Skin epidermis (tissue), 12 donors: ENCODE measurements around the gene SEMA4B.
"Not testable (repeated sequence)": the region's sequence is repeated elsewhere in the genome, so short reads cannot be mapped to it uniquely, and the experiment has no call there.

Source experiments
- H3K27ac ChIP-seq, 21 experiments: fragments of 200-600 bp; sonication (generic) in 11 of 21; one replicate each; pipeline ENCODE4 v1.5.0; 2020; ENCODE audit warnings: mild to moderate bottlenecking in 3 of 21, inconsistent platforms in 2 of 21, moderate library complexity in 2 of 21
- H3K4me3 ChIP-seq, 7 experiments: fragments of 200-600 bp; sonication (generic) in 2 of 7; one replicate each; pipeline ENCODE4 v1.5.0; 2020; ENCODE audit warnings: inconsistent platforms in 2 of 7, mild to moderate bottlenecking in 2 of 7, moderate library complexity in 1 of 7

Gene SEMA4B

DNA sequence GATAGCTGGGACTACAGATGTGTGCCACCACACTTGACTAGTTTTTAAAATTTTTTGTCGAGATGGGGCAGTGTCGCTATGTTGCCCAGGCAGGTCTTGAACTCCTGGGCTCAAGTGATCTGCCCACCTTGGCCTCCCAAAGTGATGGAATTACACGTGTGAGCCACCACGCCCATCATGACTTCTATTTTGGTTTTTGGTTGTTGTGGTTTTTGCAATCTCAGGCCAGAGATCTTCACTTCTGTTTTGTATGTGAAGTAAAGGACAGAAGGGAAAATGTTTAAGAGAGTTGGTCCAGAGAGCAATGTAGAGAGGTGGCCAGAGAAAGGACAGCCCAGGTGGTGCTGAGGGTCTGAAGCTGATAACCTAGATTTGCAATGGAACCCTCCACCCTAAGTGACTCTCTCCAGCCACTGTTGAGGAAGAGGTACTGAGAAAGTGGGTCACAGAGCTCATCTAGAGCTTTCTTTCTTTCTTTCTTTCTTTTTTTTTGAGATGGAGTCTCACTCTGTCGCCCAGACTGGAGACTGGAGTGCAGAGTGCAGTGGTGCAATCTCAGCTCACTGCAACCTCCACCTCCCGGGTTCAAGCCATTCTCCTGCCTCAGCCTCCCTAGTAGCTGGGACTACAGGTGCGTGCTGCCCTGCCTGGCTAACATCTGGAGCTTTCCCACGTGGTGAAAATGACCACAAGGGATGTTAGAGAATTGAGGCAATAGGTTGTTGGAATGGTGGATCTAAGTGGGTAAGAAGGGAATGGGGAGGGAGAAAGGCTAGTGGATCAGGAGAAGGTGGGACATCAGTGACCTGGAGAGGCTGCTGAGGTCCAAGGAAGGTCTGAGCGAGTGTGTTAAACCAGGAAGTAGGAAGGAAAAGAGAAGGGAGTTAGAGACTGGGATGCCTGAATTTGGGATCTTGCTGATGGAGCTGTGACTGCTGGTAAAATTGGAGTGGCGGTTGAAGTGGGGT, 22.4 kb upstream of the SEMA4B start:
- Histone ChIP-seq H3K27ac (no peak overlapping the region), H3K4me3 (no peak overlapping the region)

GRCh38 chr15:90181776-90182175, 19.4 kb upstream of the SEMA4B start:
- Histone ChIP-seq H3K4me3 (no peak overlapping the region), H3K27ac (peak overlapping the region in 1 of 21 experiments; percentile 16)

DNA sequence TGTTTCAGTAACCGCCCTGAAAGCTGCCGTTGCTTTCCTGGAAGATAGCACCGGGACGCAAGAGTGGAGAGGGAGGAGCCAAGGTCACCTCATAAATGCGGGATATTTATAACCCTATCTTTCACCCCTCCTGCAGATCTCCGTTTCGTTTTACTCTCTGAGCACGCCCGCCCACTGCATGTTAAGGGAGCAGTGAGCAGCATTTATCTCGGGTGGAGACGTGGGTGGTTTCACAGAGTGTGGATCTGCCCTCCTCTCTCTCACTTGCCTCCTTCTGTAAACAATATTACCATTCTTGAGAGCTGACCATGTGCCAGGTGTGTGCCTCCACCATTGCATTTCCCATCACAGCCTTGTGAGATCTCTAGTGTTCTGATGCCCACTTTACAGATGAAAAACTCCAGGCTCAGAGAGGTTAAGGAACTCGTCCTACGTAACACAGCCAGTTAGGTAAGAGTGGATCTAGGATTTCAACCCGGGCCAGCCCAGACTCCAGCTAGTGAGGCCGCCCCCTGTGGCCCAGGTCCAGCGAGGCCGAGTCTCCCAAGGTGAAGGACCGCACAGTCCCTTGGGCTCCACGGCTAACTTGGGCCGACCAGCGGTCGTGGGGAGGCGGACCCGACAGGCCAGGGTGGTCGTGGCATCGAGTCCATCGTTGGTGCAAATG, 16.9 kb upstream of the SEMA4B start:
- Histone ChIP-seq H3K4me3 (peak overlapping the region; percentile 41 to 84 (median 73)), H3K27ac (peak overlapping the region; percentile 68 to 96 (median 89))

GRCh38 chr15:90184786-90185704, 16.1 kb upstream of the SEMA4B start:
- H3K4me3 ChIP-seq = peak overlapping the region; percentile 41 to 84 (median 73)
- H3K27ac ChIP-seq = peak overlapping the region; percentile 68 to 96 (median 89)

DNA sequence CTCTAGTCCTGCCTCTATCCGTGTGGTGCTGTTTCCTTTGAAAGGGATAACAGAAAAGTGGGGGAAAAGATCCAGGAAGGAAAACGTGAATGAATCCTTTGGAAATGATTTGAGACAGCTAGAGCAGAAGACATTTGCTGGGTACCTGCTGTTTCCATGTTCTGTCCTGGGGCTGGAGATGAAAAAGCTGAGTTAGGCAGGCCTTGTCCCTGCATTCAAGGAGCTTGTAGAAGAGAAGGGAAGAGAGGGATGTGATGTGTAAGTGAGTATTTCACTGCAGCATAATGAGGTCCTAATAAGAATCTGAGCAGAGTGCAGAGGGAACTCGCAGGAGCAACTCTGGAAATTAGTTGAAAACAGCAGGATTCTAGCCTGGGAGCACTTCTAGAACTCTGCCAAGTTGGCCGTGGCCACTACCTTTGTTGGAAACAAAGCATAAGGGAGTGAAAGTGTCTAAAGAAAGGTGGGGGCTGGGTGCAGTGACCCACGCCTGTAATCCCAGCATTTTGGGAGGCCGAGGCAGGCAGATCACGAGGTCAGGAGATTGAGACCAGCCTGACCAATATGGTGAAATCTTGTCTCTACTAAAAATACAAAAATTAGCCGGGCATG, 13.8 kb upstream of the SEMA4B start:
- peak overlapping the region in 16 of 21 experiments; percentile 1 to 95 (median 46) for H3K27ac ChIP-seq
- no peak overlapping the region for H3K4me3 ChIP-seq

- H3K27ac ChIP-seq = peak overlapping the region in 6 of 21 experiments; percentile 6 to 95 (median 54)
- H3K4me3 ChIP-seq = not testable (repeated sequence)
These were observed 13.1 kb upstream of the SEMA4B start for GRCh38 chr15:90188065-90188464.

- Histone ChIP-seq H3K27ac (peak overlapping the region in 18 of 21 experiments; percentile 45 to 95 (median 79)), H3K4me3 (no peak overlapping the region)
These were observed 12.0 kb upstream of the SEMA4B start for GRCh38 chr15:90188914-90189748.

DNA sequence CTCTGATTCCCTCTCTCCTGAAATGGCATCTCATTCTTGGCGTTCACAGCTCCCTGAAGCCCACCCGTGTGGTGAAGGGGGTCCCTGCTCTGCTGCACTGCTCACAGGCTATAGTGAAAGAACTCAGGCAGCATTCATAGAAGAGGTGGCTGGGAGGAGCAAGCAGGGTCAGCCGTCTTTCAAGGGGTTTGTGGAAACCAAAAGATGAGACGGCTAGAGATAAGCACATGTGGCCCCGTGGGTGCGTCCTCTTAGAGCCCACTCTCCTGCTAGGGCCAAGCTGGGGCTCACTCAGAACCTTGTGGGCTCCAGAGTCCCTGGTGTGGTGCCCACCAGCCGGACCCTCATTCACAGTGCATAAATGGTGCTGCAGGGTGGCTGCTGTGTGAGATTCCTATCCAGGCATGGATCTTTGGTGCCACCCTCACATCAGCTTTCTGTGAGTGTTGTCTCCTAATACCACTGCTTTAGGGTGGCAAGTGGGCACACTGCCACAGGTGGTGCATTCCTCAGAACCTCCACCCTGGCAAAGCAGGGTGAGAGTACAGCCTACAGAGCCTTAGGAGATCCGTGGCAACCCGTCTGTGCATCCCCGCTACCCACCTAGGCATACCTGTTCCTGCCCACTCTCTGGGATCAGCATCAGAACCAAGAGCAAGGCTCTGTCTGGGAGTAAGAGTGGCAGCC, 11.2 kb upstream of the SEMA4B start:
- Histone ChIP-seq H3K27ac (peak overlapping the region in 20 of 21 experiments; percentile 31 to 95 (median 78)), H3K4me3 (no peak overlapping the region)

- no peak overlapping the region for H3K4me3 ChIP-seq
These were observed 10.4 kb upstream of the SEMA4B start for GRCh38 chr15:90190606-90191343.

DNA sequence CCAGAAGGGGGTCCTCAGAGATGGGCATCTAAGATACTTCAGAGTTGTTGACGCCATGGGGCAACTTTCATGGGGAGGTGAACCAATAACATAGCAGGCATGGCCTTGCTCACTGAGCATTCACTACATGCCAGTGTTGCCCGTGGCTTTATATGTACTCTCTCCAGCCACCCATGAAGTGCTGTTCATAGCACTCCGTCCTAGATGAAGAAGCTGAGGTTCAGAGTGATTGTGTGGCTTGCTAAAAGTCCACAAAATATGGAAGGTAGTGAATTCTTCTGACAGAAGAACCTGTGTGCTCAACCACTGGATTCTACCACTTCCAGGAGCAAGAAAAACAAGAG, 9.8 kb upstream of the SEMA4B start:
- H3K27ac ChIP-seq = peak overlapping the region in 20 of 21 experiments; percentile 23 to 95 (median 78)
- H3K4me3 ChIP-seq = no peak overlapping the region

More at GRCh38 chr15:90190606-90191343, 10.4 kb upstream of the SEMA4B start:
- H3K27ac ChIP-seq = peak overlapping the region in 20 of 21 experiments; percentile 31 to 95 (median 78)

DNA sequence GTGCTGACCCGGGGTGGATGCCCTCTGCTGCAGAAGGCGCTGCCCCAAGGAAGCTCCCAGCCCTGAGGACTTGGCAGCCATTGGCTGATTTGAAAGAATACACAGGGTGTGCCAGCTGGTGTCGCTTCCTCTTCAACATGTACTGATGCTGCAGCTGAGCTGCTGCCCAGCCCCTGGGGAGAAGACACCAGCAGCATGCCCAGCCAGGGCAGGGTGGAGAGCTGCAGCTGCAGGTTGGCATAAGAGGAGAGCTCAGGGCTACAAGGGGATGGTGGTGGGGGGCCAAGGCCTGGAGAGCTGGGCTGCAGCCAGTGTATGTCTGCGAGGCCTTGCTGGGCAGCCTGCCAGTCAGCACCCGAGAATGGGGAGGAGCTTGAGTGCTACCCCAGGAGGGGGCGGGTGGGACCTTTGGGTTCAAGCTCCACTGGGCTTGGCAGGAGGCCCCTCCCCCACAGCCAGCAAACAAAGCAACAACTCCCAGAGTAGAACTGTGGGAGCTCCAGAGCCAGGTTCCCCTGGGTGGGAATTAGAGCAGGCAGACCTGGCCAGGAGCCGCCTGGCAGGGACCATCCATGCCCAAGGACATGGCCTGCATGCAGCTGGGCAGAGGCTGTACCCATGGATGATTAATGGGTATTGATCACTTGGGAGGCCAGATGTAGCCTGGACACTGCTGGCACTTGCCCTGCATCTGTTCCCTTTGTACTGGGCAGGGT, 9.2 kb upstream of the SEMA4B start:
- Histone ChIP-seq H3K4me3 (no peak overlapping the region), H3K27ac (peak overlapping the region in 20 of 21 experiments; percentile 23 to 95 (median 78))

DNA sequence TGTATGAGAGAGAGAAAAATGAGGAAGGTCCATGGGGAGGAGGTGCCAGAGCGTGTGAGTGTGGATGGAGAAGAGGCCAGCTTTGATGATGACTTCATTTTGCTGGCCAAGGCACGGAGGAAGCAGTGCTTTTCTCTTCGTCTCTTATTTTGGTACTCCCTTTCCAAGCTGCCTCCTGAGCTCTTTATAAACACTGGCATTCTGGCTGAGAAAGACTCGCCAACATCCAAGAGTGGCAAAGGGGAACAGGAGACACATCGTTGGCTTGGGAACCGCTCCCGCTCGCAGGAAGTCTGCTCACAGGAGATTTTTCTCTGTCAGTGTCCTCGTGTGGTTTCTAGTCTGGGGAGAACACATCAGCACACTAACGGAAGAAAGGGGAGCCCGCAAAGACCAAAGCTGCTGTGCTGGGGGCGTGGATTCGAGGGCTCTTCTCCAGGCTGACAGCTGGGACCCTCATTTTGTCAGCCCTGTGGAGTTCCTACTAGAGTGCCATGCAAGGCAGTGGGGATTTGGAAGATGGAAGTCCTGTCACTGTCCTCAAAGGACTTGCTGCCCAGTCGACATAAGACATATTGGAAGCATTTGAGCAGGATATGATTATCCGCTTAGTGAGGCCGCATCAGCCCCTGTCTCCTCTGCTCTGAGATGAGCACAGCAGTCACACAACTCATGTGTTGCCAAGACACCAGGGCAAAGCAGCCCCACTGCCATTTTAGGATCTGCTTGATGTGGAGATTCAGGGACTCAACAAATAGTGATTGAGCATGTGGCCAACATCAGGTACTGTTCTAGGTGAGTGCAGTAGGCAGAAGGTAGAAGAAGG, 8.0 kb upstream of the SEMA4B start:
- Histone ChIP-seq H3K27ac (peak overlapping the region in 20 of 21 experiments; percentile 11 to 95 (median 76)), H3K4me3 (no peak overlapping the region)

GRCh38 chr15:90194655-90195054, 6.5 kb upstream of the SEMA4B start:
- H3K4me3 ChIP-seq = no peak overlapping the region
- peak overlapping the region in 1 of 21 experiments; percentile 95 for H3K27ac ChIP-seq

DNA sequence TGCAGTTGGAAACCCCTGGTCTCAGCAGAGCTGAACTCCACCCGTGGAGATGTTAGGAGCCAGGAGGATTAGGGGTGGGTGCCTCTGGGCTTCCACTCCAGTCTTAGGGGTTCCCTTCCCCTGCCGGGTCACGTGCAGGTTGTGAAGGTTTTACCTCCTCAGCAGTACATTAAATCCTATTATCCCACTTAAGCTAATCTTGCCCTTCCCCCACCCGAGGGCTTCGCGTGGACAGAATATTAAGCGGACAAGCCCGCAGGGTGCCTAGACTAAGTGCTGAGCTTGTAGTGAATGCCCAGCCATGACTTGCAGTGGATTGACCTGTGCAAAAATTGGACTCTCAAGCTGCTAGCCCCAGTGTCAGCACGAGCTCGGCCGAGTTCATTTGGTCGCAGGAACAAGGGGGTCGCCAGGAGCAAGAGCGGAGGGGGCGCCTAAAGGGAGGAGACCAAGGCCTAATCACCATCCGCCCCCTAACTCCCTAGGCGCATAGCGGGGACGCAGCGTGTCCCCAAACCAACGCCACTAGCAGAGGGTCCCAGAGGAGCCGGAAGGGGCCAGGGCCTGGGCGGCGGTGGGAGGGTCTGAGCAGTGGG, 498 bp upstream of the SEMA4B start:
- peak overlapping the region; percentile 71 to 92 (median 85) for H3K4me3 ChIP-seq
- peak overlapping the region; percentile 17 to 94 (median 88) for H3K27ac ChIP-seq

- H3K4me3 ChIP-seq = peak overlapping the region; percentile 71 to 92 (median 85)
- H3K27ac ChIP-seq = peak overlapping the region; percentile 17 to 94 (median 88)
These were observed 830 bp downstream of the SEMA4B start for GRCh38 chr15:90201944-90202375.
